ENCODE results near the gene KRTAP5-3.
"Not testable (repeated sequence)": the region's sequence is repeated elsewhere in the genome, so short reads cannot be mapped to it uniquely, and the experiment has no call there.

Gene KRTAP5-3

DNA sequence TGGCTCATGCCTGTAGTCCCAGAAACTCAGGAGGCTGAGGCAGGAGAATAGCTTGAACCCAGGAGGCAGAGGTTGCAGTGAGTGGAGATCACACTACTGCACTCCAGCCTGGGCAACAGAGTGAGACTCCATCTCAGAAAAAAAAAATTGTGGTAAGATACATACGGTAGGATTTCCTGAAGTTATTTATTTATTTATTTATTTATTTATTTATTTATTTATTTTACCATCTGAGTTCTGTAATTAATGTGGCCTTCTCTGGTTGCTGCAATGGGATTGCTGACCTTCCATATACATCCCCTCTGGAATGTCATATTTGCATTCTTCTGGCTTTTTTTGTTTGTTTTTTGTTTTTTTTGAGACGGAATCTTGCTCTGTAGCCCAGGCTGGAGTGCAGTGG, 25.4 kb downstream of the KRTAP5-3 start:
- H3K9me3 ChIP-seq (ENCODE audit: control insufficient read depth, insufficient read depth, low read depth, low read length); H3K4me3 ChIP-seq (ENCODE audit: low read depth, low read length); H3K36me3 ChIP-seq (ENCODE audit: control insufficient read depth in 2 of 2, insufficient read depth in 1 of 2, low read length in 2 of 2); POLR2A ChIA-PET; H3K4me1 ChIP-seq (ENCODE audit: control insufficient read depth, insufficient read depth, low read length); H3K27ac ChIP-seq (ENCODE audit: extremely low read depth, low read depth, low read length): not testable (repeated sequence)
- CTCF ChIA-PET = interaction anchor here (0.8 to 1.5 kb wide), 2 partner anchors 8 to 36 kb away, joined by 4 to 9 read pairs; no protein-coding TSS in a partner anchor
- TF ChIP-seq GLI2 (tag by site-specific recombination; IDR thresholded peaks at IDR 0.05; ENCODE audit: borderline replicate concordance, low read depth) = peak; percentile 34; the same call in 1 of the 2 replicates
- TF ChIP-seq ZNF292 (tag by site-specific recombination; IDR thresholded peaks at IDR 0.05; ENCODE audit: borderline replicate concordance, low read depth) = 0 out of 2 replicates have a peak, but pooled peaks have one; percentile 53
- TF ChIP-seq, protein P1, sequence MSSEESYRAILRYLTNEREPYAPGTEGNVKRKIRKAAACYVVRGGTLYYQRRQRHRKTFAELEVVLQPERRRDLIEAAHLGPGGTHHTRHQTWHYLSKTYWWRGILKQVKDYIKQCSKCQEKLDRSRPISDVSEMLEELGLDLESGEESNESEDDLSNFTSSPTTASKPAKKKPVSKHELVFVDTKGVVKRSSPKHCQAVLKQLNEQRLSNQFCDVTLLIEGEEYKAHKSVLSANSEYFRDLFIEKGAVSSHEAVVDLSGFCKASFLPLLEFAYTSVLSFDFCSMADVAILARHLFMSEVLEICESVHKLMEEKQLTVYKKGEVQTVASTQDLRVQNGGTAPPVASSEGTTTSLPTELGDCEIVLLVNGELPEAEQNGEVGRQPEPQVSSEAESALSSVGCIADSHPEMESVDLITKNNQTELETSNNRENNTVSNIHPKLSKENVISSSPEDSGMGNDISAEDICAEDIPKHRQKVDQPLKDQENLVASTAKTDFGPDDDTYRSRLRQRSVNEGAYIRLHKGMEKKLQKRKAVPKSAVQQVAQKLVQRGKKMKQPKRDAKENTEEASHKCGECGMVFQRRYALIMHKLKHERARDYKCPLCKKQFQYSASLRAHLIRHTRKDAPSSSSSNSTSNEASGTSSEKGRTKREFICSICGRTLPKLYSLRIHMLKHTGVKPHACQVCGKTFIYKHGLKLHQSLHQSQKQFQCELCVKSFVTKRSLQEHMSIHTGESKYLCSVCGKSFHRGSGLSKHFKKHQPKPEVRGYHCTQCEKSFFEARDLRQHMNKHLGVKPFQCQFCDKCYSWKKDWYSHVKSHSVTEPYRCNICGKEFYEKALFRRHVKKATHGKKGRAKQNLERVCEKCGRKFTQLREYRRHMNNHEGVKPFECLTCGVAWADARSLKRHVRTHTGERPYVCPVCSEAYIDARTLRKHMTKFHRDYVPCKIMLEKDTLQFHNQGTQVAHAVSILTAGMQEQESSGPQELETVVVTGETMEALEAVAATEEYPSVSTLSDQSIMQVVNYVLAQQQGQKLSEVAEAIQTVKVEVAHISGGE (tag by site-specific recombination; conservative IDR thresholded peaks at IDR 0.05; ENCODE audit: low read depth) = peak; percentile 78
- peak; percentile 83 for TF ChIP-seq ZNF555 (tag by site-specific recombination; conservative IDR thresholded peaks at IDR 0.05)
- peak; percentile 79 for TF ChIP-seq ZBTB8A (tag by site-specific recombination; IDR thresholded peaks at IDR 0.05)
- TF ChIP-seq ZFP37 (tag by site-specific recombination; IDR thresholded peaks at IDR 0.05) = 0 out of 2 replicates have a peak, but pooled peaks have one; percentile 31
- TF ChIP-seq ZNF202 (tag by site-specific recombination; IDR thresholded peaks at IDR 0.05; ENCODE audit: borderline replicate concordance) = 0 out of 2 replicates have a peak, but pooled peaks have one; percentile 66
- peak; percentile 81 for TF ChIP-seq ZNF664 (tag by site-specific recombination; IDR thresholded peaks at IDR 0.05)
- TF ChIP-seq ZNF426 (tag by site-specific recombination; IDR thresholded peaks at IDR 0.05) = peak; percentile 86
- TF ChIP-seq, protein P2, sequence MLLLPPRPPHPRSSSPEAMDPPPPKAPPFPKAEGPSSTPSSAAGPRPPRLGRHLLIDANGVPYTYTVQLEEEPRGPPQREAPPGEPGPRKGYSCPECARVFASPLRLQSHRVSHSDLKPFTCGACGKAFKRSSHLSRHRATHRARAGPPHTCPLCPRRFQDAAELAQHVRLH (tag by site-specific recombination; IDR thresholded peaks at IDR 0.05) = 0 out of 2 replicates have a peak, but pooled peaks have one; percentile 16
- TF ChIP-seq ZNF433 (tag by site-specific recombination; IDR thresholded peaks at IDR 0.05; ENCODE audit: low read depth) = peak; percentile 75
- TF ChIP-seq ZNF404 (tag by site-specific recombination; IDR thresholded peaks at IDR 0.05) = peak; percentile 50; the same call in 1 of the 2 replicates
- TF ChIP-seq ZNF223 (tag by site-specific recombination; IDR thresholded peaks at IDR 0.05) = 0 out of 2 replicates have a peak, but pooled peaks have one; percentile 44
- peak; percentile 58; the same call in 1 of the 2 replicates for TF ChIP-seq KLF7 (tag by site-specific recombination; IDR thresholded peaks at IDR 0.05; ENCODE audit: borderline replicate concordance)
- peak; percentile 96 for TF ChIP-seq ZNF394 (tag by site-specific recombination; IDR thresholded peaks at IDR 0.05; ENCODE audit: borderline replicate concordance)
- TF ChIP-seq ZNF501 (tag by site-specific recombination; IDR thresholded peaks at IDR 0.05) = peak; percentile 55; the same call in 1 of the 2 replicates
- 0 out of 2 replicates have a peak, but pooled peaks have one; percentile 17 for TF ChIP-seq ZNF138 (tag by site-specific recombination; IDR thresholded peaks at IDR 0.05; ENCODE audit: borderline replicate concordance)
- TF ChIP-seq, protein P3, sequence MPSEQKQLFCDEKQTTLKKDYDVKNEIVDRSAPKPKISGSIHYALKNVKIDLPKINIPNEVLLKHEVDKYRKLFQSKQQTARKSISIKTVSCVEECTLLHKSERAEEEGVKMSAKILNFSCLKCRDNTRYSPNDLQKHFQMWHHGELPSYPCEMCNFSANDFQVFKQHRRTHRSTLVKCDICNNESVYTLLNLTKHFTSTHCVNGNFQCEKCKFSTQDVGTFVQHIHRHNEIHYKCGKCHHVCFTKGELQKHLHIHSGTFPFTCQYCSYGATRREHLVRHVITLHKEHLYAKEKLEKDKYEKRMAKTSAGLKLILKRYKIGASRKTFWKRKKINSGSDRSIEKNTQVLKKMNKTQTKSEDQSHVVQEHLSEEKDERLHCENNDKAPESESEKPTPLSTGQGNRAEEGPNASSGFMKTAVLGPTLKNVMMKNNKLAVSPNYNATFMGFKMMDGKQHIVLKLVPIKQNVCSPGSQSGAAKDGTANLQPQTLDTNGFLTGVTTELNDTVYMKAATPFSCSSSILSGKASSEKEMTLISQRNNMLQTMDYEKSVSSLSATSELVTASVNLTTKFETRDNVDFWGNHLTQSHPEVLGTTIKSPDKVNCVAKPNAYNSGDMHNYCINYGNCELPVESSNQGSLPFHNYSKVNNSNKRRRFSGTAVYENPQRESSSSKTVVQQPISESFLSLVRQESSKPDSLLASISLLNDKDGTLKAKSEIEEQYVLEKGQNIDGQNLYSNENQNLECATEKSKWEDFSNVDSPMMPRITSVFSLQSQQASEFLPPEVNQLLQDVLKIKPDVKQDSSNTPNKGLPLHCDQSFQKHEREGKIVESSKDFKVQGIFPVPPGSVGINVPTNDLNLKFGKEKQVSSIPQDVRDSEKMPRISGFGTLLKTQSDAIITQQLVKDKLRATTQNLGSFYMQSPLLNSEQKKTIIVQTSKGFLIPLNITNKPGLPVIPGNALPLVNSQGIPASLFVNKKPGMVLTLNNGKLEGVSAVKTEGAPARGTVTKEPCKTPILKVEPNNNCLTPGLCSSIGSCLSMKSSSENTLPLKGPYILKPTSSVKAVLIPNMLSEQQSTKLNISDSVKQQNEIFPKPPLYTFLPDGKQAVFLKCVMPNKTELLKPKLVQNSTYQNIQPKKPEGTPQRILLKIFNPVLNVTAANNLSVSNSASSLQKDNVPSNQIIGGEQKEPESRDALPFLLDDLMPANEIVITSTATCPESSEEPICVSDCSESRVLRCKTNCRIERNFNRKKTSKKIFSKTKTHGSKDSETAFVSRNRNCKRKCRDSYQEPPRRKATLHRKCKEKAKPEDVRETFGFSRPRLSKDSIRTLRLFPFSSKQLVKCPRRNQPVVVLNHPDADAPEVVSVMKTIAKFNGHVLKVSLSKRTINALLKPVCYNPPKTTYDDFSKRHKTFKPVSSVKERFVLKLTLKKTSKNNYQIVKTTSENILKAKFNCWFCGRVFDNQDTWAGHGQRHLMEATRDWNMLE (tag by site-specific recombination; conservative IDR thresholded peaks at IDR 0.05; ENCODE audit: low read depth) = peak; percentile 95
- peak; percentile 69 for TF ChIP-seq ZNF510 (tag by site-specific recombination; IDR thresholded peaks at IDR 0.05; ENCODE audit: insufficient replicate concordance)
- peak; percentile 53; the same call in 1 of the 2 replicates for TF ChIP-seq ZNF140 (tag by site-specific recombination; IDR thresholded peaks at IDR 0.05)
- TF ChIP-seq, protein P4, sequence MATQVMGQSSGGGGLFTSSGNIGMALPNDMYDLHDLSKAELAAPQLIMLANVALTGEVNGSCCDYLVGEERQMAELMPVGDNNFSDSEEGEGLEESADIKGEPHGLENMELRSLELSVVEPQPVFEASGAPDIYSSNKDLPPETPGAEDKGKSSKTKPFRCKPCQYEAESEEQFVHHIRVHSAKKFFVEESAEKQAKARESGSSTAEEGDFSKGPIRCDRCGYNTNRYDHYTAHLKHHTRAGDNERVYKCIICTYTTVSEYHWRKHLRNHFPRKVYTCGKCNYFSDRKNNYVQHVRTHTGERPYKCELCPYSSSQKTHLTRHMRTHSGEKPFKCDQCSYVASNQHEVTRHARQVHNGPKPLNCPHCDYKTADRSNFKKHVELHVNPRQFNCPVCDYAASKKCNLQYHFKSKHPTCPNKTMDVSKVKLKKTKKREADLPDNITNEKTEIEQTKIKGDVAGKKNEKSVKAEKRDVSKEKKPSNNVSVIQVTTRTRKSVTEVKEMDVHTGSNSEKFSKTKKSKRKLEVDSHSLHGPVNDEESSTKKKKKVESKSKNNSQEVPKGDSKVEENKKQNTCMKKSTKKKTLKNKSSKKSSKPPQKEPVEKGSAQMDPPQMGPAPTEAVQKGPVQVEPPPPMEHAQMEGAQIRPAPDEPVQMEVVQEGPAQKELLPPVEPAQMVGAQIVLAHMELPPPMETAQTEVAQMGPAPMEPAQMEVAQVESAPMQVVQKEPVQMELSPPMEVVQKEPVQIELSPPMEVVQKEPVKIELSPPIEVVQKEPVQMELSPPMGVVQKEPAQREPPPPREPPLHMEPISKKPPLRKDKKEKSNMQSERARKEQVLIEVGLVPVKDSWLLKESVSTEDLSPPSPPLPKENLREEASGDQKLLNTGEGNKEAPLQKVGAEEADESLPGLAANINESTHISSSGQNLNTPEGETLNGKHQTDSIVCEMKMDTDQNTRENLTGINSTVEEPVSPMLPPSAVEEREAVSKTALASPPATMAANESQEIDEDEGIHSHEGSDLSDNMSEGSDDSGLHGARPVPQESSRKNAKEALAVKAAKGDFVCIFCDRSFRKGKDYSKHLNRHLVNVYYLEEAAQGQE (tag by site-specific recombination; IDR thresholded peaks at IDR 0.05) = peak; percentile 72
- peak; percentile 84 for TF ChIP-seq ZNF623 (tag by site-specific recombination; IDR thresholded peaks at IDR 0.05)
- peak; percentile 59 for TF ChIP-seq ZNF654 (tag by site-specific recombination; IDR thresholded peaks at IDR 0.05; ENCODE audit: low read depth)
- 0 out of 2 replicates have a peak, but pooled peaks have one; percentile 33 for TF ChIP-seq ZNF354C (tag by site-specific recombination; IDR thresholded peaks at IDR 0.05; ENCODE audit: borderline replicate concordance, low read depth)
- TF ChIP-seq ZNF266 (tag by site-specific recombination; IDR thresholded peaks at IDR 0.05; ENCODE audit: low read depth) = peak; percentile 80

All from HEK293 (cell line).